Measurements from ENCODE around the gene PRSS23.

The PRSS23 gene

DNA sequence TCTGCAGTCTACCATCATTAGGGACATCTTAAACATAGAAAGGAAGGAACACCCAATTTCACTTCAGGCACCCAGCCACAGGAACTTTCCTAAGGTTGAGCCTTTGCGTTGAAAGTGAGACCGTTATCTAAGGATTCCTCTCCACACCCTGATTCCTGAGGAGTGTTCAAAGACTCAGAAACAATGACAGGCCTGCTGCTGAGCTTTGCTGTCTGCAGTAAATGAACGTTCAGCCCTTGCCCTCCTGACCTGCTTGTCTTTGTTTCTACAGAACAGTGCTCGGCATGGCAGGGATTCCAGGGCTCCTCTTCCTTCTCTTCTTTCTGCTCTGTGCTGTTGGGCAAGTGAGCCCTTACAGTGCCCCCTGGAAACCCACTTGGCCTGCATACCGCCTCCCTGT, 7.0 kb downstream of the PRSS23 start:
- POLR2A ChIA-PET, result no interaction called here

DNA sequence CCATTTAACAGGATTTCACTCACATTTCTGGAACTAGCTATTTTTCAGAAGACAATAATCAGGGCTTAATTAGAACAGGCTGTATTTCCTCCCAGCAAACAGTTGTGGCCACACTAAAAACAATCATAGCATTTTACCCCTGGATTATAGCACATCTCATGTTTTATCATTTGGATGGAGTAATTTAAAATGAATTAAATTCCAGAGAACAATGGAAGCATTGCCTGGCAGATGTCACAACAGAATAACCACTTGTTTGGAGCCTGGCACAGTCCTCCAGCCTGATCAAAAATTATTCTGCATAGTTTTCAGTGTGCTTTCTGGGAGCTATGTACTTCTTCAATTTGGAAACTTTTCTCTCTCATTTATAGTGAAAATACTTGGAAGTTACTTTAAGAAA, 9.2 kb downstream of the PRSS23 start:
- DNase-seq (ENCODE audit: extremely low spot score), result no peak
- POLR2A ChIA-PET, result no interaction called here
- TF ChIP-seq, protein P1, sequence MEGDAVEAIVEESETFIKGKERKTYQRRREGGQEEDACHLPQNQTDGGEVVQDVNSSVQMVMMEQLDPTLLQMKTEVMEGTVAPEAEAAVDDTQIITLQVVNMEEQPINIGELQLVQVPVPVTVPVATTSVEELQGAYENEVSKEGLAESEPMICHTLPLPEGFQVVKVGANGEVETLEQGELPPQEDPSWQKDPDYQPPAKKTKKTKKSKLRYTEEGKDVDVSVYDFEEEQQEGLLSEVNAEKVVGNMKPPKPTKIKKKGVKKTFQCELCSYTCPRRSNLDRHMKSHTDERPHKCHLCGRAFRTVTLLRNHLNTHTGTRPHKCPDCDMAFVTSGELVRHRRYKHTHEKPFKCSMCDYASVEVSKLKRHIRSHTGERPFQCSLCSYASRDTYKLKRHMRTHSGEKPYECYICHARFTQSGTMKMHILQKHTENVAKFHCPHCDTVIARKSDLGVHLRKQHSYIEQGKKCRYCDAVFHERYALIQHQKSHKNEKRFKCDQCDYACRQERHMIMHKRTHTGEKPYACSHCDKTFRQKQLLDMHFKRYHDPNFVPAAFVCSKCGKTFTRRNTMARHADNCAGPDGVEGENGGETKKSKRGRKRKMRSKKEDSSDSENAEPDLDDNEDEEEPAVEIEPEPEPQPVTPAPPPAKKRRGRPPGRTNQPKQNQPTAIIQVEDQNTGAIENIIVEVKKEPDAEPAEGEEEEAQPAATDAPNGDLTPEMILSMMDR (IDR thresholded peaks at IDR 0.05; ENCODE audit: control extremely low read depth, extremely low read depth, low read depth, missing control alignments), result no peak
- CTCF ChIA-PET, result interaction anchor here (0.9 to 1.3 kb wide), 2 partner anchors 30 to 90 kb away, joined by 3 read pairs; no protein-coding TSS in a partner anchor

More for the DNA sequence above, 7.0 kb downstream of the PRSS23 start:
- TF ChIP-seq, protein P1 (IDR thresholded peaks at IDR 0.05; ENCODE audit: control extremely low read depth, extremely low read depth, low read depth, missing control alignments), result no peak
- CTCF ChIA-PET, result interaction anchor here (1.2 to 4.7 kb wide), 4 partner anchors 9 to 443 kb away, joined by 3 to 16 read pairs (median 4); no protein-coding TSS in a partner anchor
- DNase-seq (ENCODE audit: extremely low spot score), result no peak

DNA sequence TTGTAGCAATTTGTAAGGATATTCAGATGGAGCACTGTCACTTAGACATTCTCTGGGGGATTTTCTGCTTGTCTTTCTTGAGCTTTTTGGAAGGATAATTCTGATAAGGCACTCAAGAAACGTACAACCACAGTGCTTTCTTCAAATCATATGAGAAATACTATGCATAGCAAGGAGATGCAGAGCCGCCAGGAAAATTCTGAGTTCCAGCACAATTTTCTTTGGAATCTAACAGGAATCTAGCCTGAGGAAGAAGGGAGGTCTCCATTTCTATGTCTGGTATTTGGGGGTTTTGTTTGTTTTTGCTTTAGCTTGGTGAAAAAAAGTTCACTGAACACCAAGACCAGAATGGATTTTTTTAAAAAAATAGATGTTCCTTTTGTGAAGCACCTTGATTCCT, 9.9 kb downstream of the PRSS23 start:
- POLR2A ChIA-PET, result no interaction called here
- CTCF ChIA-PET, result interaction anchor here (1.2 to 1.3 kb wide), 2 partner anchors 30 to 956 kb away, joined by 3 read pairs; partner anchors contain the start of gene CCDC83
- TF ChIP-seq, protein P1 (IDR thresholded peaks at IDR 0.05; ENCODE audit: control extremely low read depth, extremely low read depth, low read depth, missing control alignments), result no peak
- DNase-seq (ENCODE audit: extremely low spot score), result no peak

DNA sequence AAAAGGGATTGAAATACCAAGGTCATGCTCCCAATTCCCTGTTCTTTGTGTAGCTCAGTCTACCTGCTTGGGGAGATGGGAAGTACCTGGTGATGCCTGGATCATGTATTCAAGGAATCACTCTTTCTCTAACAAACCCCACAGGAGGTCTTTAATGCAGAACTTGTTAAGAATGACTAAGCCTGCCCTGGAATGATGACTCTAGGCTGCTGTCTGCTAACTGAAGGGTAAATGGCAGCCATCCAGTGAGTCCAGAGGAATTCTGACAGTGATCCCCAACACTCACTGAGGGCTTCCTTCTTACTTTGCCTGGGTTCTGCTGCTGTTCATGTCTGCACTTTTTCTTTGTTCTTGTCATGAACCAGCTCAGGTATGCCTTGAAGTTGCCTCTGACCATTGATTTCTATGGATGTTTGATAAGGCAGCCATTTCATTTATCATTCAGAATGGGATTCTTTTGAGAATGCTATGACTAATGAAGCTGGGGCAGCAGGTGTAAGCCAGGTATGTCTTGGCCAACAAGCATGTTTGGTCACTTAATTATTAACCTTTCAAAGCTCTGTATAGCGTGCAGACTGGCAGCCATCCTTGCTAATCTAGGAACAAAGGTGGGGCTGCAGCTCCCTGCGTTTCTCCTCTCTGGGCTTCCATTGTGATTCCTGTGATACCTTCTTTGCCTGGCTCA, 11.4 kb downstream of the PRSS23 start:
- POLR2A ChIA-PET, result no interaction called here
- TF ChIP-seq, protein P1 (IDR thresholded peaks at IDR 0.05; ENCODE audit: control extremely low read depth, extremely low read depth, low read depth, missing control alignments), result no peak
- CTCF ChIA-PET, result interaction anchor here (0.8 to 1.4 kb wide), 3 partner anchors 9 to 22 kb away, joined by 3 to 6 read pairs (median 3); no protein-coding TSS in a partner anchor
- no peak for DNase-seq (ENCODE audit: extremely low spot score)

DNA sequence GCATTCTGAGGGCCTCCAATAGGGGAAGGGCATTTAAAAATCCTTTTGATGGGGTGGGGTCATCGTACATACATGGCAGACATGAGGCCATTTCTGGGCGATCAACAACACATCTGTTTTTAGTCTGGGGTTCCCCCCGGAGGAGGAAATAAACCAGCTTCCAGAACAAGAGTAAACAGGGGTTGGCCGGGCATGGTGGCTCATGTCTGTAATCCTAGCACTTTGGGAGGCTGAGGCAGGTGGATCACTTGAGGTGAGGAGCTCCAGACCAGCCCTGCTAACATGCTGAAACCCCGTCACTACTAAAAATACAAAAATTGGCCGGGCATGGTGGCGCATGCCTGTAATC, 12.0 kb downstream of the PRSS23 start:
- POLR2A ChIA-PET, result no interaction called here
- CTCF ChIA-PET, result interaction anchor here (0.8 to 1.4 kb wide), 5 partner anchors 9 to 355 kb away, joined by 3 to 6 read pairs (median 3); no protein-coding TSS in a partner anchor

DNA sequence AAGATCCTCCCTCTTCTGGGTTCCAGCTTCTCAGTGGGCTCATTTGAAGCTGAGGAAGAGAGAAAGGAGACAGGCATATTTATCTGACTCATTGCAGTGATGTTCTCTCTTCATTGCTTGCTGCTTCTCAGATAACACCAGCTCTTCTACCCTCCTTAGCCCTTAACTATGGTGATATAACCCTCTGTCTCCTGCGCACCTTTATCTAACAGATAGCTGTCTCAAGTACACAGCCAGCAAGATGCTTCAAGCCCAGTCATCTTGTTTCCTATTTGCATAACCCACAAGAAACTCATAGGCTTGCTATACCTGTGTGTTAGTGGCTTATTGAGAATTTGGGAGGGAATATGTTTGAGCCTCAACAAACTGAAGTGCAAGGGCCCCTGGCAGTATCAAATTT, 12.6 kb downstream of the PRSS23 start:
- TF ChIP-seq, protein P1 (IDR thresholded peaks at IDR 0.05; ENCODE audit: control extremely low read depth, extremely low read depth, low read depth, missing control alignments), result no peak
- CTCF ChIA-PET, result interaction anchor here (0.7 to 1.4 kb wide), 5 partner anchors 8 to 356 kb away, joined by 3 to 6 read pairs (median 3); no protein-coding TSS in a partner anchor
- DNase-seq (ENCODE audit: extremely low spot score), result no peak
- POLR2A ChIA-PET, result interaction anchor here (0.6 kb wide), 1 partner anchor 14 kb away, joined by 3 read pairs; no protein-coding TSS in a partner anchor

More for the DNA sequence above, 12.0 kb downstream of the PRSS23 start:
- no peak for DNase-seq (ENCODE audit: extremely low spot score)
- TF ChIP-seq, protein P1 (IDR thresholded peaks at IDR 0.05; ENCODE audit: control extremely low read depth, extremely low read depth, low read depth, missing control alignments), result no peak
